ENCODE data around the gene FZR1. TPM values are rescaled to one million over a fixed set of nuclear protein-coding genes. Genes with fewer than 3 reads are reported as not detected.
"Not testable (repeated sequence)": the region's sequence is repeated elsewhere in the genome, so short reads cannot be mapped to it uniquely, and the experiment has no call there.

FZR1 gene
- total and polyA plus RNA-seq, 8 donors, result 15.1 to 34.2 (median 20.4) TPM

- Histone ChIP-seq H3K4me3 (no peak overlapping the region), H3K9me3 (no peaks in the 10 kb centered on the region), H3K27me3 (no peaks in the 10 kb centered on the region), H3K4me1 (no peaks in the 10 kb centered on the region), H3K36me3 (no peaks in the 10 kb centered on the region), H3K27ac (no peak overlapping the region)
- intact Hi-C loops (cut with DNase I), result no loop called here
- no peak for ATAC-seq
- no peak for DNase-seq
- TF ChIP-seq, protein P1, sequence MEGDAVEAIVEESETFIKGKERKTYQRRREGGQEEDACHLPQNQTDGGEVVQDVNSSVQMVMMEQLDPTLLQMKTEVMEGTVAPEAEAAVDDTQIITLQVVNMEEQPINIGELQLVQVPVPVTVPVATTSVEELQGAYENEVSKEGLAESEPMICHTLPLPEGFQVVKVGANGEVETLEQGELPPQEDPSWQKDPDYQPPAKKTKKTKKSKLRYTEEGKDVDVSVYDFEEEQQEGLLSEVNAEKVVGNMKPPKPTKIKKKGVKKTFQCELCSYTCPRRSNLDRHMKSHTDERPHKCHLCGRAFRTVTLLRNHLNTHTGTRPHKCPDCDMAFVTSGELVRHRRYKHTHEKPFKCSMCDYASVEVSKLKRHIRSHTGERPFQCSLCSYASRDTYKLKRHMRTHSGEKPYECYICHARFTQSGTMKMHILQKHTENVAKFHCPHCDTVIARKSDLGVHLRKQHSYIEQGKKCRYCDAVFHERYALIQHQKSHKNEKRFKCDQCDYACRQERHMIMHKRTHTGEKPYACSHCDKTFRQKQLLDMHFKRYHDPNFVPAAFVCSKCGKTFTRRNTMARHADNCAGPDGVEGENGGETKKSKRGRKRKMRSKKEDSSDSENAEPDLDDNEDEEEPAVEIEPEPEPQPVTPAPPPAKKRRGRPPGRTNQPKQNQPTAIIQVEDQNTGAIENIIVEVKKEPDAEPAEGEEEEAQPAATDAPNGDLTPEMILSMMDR (IDR thresholded peaks at IDR 0.05), result no peak
- no peak for FAIRE-seq
- 75 to 87% methylated on average over 11 to 17 of the region's 17 CpGs for WGBS, 2 donors
Observed at GRCh38 chr19:3578390-3578789, 72.3 kb downstream of the FZR1 start.

DNA sequence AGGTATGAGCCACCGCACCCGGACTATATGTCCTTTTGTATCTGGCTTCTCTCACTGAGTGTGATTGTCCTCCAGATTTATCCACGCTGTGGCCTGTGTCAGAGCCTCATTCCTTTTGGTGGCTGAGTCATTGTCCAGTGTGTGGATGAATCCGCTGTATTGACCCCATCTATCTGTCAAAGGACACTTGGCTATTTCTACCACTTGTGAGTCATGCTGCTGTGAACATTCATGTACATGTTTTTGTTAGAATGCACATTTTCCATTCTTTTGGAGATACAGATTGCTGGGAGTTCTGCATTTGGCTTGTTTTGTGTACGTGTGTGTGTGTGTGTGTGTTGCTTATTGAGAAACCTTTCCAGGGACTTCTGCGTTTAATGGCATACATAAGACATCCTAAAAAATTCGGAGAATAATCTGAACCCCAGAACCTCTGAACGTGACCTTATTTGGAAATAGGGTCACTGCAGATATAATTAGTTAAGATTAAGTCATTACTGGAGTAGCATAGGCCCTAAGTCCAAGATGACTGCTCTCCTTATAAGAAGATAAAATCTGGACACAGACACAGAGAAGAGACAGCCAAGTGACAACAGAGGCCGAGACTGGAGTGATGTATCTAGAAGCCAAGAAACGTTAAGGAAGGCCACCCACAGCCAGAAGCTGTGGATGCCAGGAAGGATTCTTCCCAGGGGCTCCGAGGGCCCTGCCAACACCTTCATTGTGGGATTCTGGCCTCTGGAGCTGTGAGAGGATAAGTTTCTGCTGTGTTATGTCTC, 74.2 kb downstream of the FZR1 start:
- no peak overlapping the region for H3K27ac ChIP-seq
- WGBS, 2 donors, result 56 to 64% methylated on average over 11 of the region's 11 CpGs
- no peaks in the 10 kb centered on the region for H3K4me1 ChIP-seq
- no peaks in the 10 kb centered on the region for H3K27me3 ChIP-seq
- TF ChIP-seq, protein P1 (IDR thresholded peaks at IDR 0.05), result no peak
- ATAC-seq (peak in 2 of 4 donors; percentile 15 to 36), DNase-seq (no peak), FAIRE-seq (no peak)
- intact Hi-C loops (cut with DNase I), result no loop called here
- no peak overlapping the region for H3K4me3 ChIP-seq
- no peaks in the 10 kb centered on the region for H3K9me3 ChIP-seq
- H3K36me3 ChIP-seq, result no peaks in the 10 kb centered on the region

- 70 to 78% methylated on average over 4 of the region's 4 CpGs for WGBS, 2 donors
- ATAC-seq; intact Hi-C loops (cut with DNase I); H3K27ac ChIP-seq; H3K36me3 ChIP-seq; H3K9me3 ChIP-seq; FAIRE-seq; H3K27me3 ChIP-seq; DNase-seq; H3K4me1 ChIP-seq; H3K4me3 ChIP-seq: not testable (repeated sequence)
Observed at GRCh38 chr19:3581792-3582191, 75.7 kb downstream of the FZR1 start.

DNA sequence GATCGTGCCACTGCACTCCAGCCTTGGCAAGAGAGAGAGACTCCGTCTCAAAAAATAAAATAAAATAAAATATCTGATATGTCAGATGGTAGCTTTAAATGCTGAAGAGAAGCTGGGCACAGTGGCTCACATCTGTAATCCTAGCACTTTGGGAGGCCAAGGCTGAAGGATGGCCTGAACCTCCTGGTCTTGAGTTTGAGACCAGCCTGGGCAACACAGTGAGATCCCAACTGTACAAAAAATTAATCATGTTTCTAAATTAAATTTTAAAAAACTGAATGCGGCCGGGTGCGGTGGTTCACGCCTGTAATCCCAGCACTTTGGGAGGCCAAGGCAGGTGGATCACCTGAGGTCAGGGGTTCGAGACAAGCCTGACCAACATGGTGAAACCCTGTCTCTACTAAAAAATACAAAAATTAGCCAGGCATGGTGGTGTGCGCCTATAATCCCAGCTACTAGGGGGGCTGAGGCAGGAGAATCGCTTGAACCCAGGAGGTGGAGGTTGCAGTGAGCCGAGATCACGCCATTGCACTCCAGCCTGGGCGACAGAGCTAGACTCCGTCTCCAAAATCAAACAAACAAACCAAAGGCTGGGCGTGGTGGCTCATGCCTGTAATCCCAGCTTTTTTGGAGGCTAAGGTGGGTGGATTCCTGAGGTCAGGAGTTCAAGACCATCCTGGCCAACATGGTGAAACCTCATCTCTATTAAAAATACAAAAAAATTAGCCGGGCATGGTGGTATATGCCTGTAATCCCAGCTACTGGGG, 78.1 kb downstream of the FZR1 start:
- 65 to 82% methylated on average over 15 of the region's 15 CpGs for WGBS, 2 donors
- DNase-seq; H3K9me3 ChIP-seq; ATAC-seq; H3K27me3 ChIP-seq; FAIRE-seq; H3K27ac ChIP-seq; H3K36me3 ChIP-seq; H3K4me3 ChIP-seq; H3K4me1 ChIP-seq; intact Hi-C loops (cut with DNase I): not testable (repeated sequence)

GRCh38 chr19:3585301-3586126, 79.4 kb downstream of the FZR1 start, which contains the start of gene GIPC3:
Gene GIPC3 (plus strand): TSS chr19:3585478. CDS start chr19:3585598, 120 bp downstream.
- 6 to 7% methylated on average over 63 to 84 of the region's 84 CpGs for WGBS, 2 donors
- ATAC-seq, result no peak
- TF ChIP-seq, protein P1 (IDR thresholded peaks at IDR 0.05), result no peak
- Histone ChIP-seq H3K27ac (no peak within 1 kb of the TSS), H3K4me3 (peak within 1 kb of the TSS in 2 of 4 donors; percentile 1 to 27), H3K4me1 (no peaks in the 10 kb centered on the region), H3K9me3 (no peaks in the 10 kb centered on the region), H3K27me3 (peaks cover 0 to 8% (median 0%) of the 10 kb centered on the region in 4 donors), H3K36me3 (no peaks in the 10 kb centered on the region)
- intact Hi-C loops (cut with DNase I), result no loop called here
- peak in 1 of 6 donors; percentile 34 for DNase-seq
- FAIRE-seq, result no peak

All from pancreas (tissue), 10 donors.